HG03565 (cell line): Measurements from ENCODE around the gene WSCD2.

Source experiments
- ATAC-seq: cut with Tn5 transposase; IDR thresholded peaks from one replicate; pipeline ENCODE4 v1.9.1; 2021; ENCODE audit warnings: mild to moderate bottlenecking, moderate library complexity; ENCODE audit not compliant: unreplicated experiment

WSCD2 gene

GRCh38 chr12:108231109-108231905 lies 102.2 kb downstream of the WSCD2 start:
- no peak for ATAC-seq

GRCh38 chr12:108231909-108232434 lies 102.9 kb downstream of the WSCD2 start:
- no peak for ATAC-seq

GRCh38 chr12:108232565-108232964 lies 103.5 kb downstream of the WSCD2 start:
- no peak for ATAC-seq

GRCh38 chr12:108234158-108234557 lies 105.1 kb downstream of the WSCD2 start:
- no peak for ATAC-seq

GRCh38 chr12:108235197-108235984 lies 106.3 kb downstream of the WSCD2 start:
- no peak for ATAC-seq

- ATAC-seq, result no peak
Measured at GRCh38 chr12:108235985-108236263, 106.8 kb downstream of the WSCD2 start.

- ATAC-seq, result no peak
Measured at GRCh38 chr12:108236366-108236765, 107.3 kb downstream of the WSCD2 start.

- ATAC-seq, result no peak
Measured at GRCh38 chr12:108237272-108237671, 108.2 kb downstream of the WSCD2 start.

- ATAC-seq, result no peak
Measured at GRCh38 chr12:108238474-108238873, 109.4 kb downstream of the WSCD2 start.

- ATAC-seq, result no peak
Measured at GRCh38 chr12:108239378-108239777, 110.3 kb downstream of the WSCD2 start.

GRCh38 chr12:108240027-108240785 lies 111.1 kb downstream of the WSCD2 start:
- no peak for ATAC-seq

- ATAC-seq, result no peak
Measured at GRCh38 chr12:108240928-108241327, 111.8 kb downstream of the WSCD2 start.

GRCh38 chr12:108241986-108242703 lies 113.1 kb downstream of the WSCD2 start:
- ATAC-seq, result no peak

GRCh38 chr12:108247130-108247529 lies 118.0 kb downstream of the WSCD2 start:
- ATAC-seq, result no peak

- ATAC-seq, result no peak
Measured at GRCh38 chr12:108248011-108248410, 118.9 kb downstream of the WSCD2 start.

GRCh38 chr12:108252523-108252922 lies 123.4 kb downstream of the WSCD2 start:
- ATAC-seq, result no peak

GRCh38 chr12:108253540-108253939 lies 124.5 kb downstream of the WSCD2 start:
- ATAC-seq, result no peak

GRCh38 chr12:108254030-108254429 lies 124.9 kb downstream of the WSCD2 start:
- no peak for ATAC-seq

- ATAC-seq, result no peak
Measured at GRCh38 chr12:108254517-108255251, 125.6 kb downstream of the WSCD2 start.

- ATAC-seq, result no peak
Measured at GRCh38 chr12:108255252-108255602, 126.1 kb downstream of the WSCD2 start.
